NCI-H345 treated with DMSO at 0.1 percent for 48 hours (cell line): ENCODE results near the gene LIMA1.
"Not testable (repeated sequence)": the region's sequence is repeated elsewhere in the genome, so short reads cannot be mapped to it uniquely, and the experiment has no call there.

ENCODE experiments used
- DNase-seq: peaks from one replicate; lab custom pipeline; 2025; ENCODE audit not compliant: unreplicated experiment; lab: John Stamatoyannopoulos, UW

Gene LIMA1

GRCh38 chr12:50149311-50149710, 134.0 kb downstream of the LIMA1 start:
- no peak for DNase-seq

GRCh38 chr12:50148011-50148410, 135.3 kb downstream of the LIMA1 start:
- not testable (repeated sequence) for DNase-seq

- DNase-seq: no peak
These were observed 136.0 kb downstream of the LIMA1 start for GRCh38 chr12:50147281-50147680.

GRCh38 chr12:50145439-50145838, 137.9 kb downstream of the LIMA1 start:
- no peak for DNase-seq

- no peak for DNase-seq
These were observed 140.3 kb downstream of the LIMA1 start for GRCh38 chr12:50142993-50143392.

- no peak for DNase-seq
These were observed 150.7 kb downstream of the LIMA1 start for GRCh38 chr12:50132505-50133135.

GRCh38 chr12:50129290-50129689, 154.0 kb downstream of the LIMA1 start:
- DNase-seq: no peak

- DNase-seq: no peak
These were observed 155.8 kb downstream of the LIMA1 start for GRCh38 chr12:50127546-50127945.
